ENCODE results near the gene POLE. TPM values are rescaled to one million over a fixed set of nuclear protein-coding genes. Genes with fewer than 3 reads are reported as not detected.

POLE gene
- total RNA-seq, 1 experiment from 2014 or later: 147 TPM

DNA sequence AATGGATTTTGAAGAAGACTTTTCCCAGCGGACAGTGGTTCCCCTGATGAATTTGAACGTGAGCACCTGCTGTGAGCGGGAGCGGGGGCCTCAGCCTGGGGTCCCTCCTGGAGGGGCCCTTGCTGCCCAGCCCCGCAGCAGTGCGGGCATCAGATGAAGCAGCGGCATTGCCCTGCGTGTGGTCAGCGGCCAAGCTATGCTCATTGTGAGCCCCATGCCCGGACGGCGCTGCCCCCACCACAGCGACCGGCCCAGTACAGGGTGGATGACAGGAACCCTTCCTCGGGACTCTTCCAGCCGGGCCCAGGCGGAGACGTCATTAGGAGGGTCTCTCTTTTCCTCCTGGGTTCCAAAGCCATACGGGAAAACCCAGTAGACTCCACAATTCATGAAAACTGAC is 80.2 kb downstream of the POLE start:
- peaks cover 7% of the 10 kb centered on the region for H3K9me3 ChIP-seq (ENCODE audit: control insufficient read depth, low read depth, low read length)
- no peak overlapping the region for H3K4me3 Mint-ChIP-seq
- H2AFZ ChIP-seq (ENCODE audit: low read length): no peak overlapping the region
- no peak overlapping the region for H3K14ac ChIP-seq (ENCODE audit: insufficient read depth, low read length)
- H3K27me3 ChIP-seq (ENCODE audit: insufficient read depth, low read length): peaks cover 12% of the 10 kb centered on the region
- no peak overlapping the region for H3K4ac ChIP-seq (ENCODE audit: low read depth, low read length)
- H3K4me1 Mint-ChIP-seq: peaks cover 9 to 11% of the 10 kb centered on the region in 2 experiments
- H3K23me2 ChIP-seq (ENCODE audit: insufficient read length, low read depth, low read length, poor library complexity, severe bottlenecking): no peaks in the 10 kb centered on the region
- no peak overlapping the region for H2BK5ac ChIP-seq (ENCODE audit: insufficient read length, low read length)
- H3K27ac Mint-ChIP-seq: no peak overlapping the region
- H4K20me1 ChIP-seq (ENCODE audit: control insufficient read depth, insufficient read depth, insufficient read length): no peaks in the 10 kb centered on the region
- no peak overlapping the region for H3K27ac ChIP-seq (ENCODE audit: insufficient read length, low read depth, low read length)
- H3K27me3 Mint-ChIP-seq (ENCODE audit: low read depth): peaks cover 95% of the 10 kb centered on the region
- no peak overlapping the region for H3K23ac ChIP-seq (ENCODE audit: insufficient read length, low read depth, low read length)
- no peak overlapping the region for H2BK20ac ChIP-seq (ENCODE audit: low read depth, low read length, poor library complexity, severe bottlenecking)
- H3K9ac ChIP-seq (ENCODE audit: extremely low read depth, insufficient read length, low read length): no peak overlapping the region
- no peaks in the 10 kb centered on the region for H3K79me2 ChIP-seq (ENCODE audit: insufficient read depth, low read length)
- H3K79me1 ChIP-seq (ENCODE audit: insufficient read depth, low read depth, low read length, poor library complexity, severe bottlenecking): no peaks in the 10 kb centered on the region
- no peak overlapping the region for H4K8ac ChIP-seq (replicated peaks; ENCODE audit: insufficient read length, low read depth, low read length)
- H3K56ac ChIP-seq (ENCODE audit: insufficient read length, low read depth, low read length): no peak overlapping the region
- H4K91ac ChIP-seq (ENCODE audit: insufficient read length, low read depth, low read length): no peak overlapping the region
- H2AK5ac ChIP-seq (ENCODE audit: insufficient read length, low read length): no peak overlapping the region
- H3K9me3 Mint-ChIP-seq: peaks cover 12 to 14% of the 10 kb centered on the region in 2 experiments
- H3K18ac ChIP-seq (ENCODE audit: insufficient read length, low read depth, low read length): no peak overlapping the region
- H2BK12ac ChIP-seq (ENCODE audit: insufficient read length, low read depth, low read length): no peak overlapping the region
- DNase-seq: no peak
- H3K36me3 Mint-ChIP-seq (ENCODE audit: insufficient read depth in 1 of 3, low read depth in 3 of 3): peaks cover 0 to 4% (median 3%) of the 10 kb centered on the region in 3 experiments; a peak in 3 of 7 replicates
- TF ChIP-seq, protein P1, sequence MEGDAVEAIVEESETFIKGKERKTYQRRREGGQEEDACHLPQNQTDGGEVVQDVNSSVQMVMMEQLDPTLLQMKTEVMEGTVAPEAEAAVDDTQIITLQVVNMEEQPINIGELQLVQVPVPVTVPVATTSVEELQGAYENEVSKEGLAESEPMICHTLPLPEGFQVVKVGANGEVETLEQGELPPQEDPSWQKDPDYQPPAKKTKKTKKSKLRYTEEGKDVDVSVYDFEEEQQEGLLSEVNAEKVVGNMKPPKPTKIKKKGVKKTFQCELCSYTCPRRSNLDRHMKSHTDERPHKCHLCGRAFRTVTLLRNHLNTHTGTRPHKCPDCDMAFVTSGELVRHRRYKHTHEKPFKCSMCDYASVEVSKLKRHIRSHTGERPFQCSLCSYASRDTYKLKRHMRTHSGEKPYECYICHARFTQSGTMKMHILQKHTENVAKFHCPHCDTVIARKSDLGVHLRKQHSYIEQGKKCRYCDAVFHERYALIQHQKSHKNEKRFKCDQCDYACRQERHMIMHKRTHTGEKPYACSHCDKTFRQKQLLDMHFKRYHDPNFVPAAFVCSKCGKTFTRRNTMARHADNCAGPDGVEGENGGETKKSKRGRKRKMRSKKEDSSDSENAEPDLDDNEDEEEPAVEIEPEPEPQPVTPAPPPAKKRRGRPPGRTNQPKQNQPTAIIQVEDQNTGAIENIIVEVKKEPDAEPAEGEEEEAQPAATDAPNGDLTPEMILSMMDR (conservative IDR thresholded peaks at IDR 0.05): no peak
- no peak overlapping the region for H2BK15ac ChIP-seq (ENCODE audit: low read depth, low read length)
- no CpG with 5 or more reads among the region's 19 CpGs for WGBS (ENCODE audit: extremely low coverage, insufficient read length, low lambda C conversion rate)
- no peak overlapping the region for H3T11ph ChIP-seq (ENCODE audit: low read length)
- no peak overlapping the region for H2BK120ac ChIP-seq (ENCODE audit: low read depth, low read length, poor library complexity, severe bottlenecking)
- no peaks in the 10 kb centered on the region for H3K4me1 ChIP-seq (ENCODE audit: insufficient read depth, low read length)
- no peak overlapping the region for H3K4me2 ChIP-seq (ENCODE audit: insufficient read depth, insufficient read length, low read length)
- no peak overlapping the region for H4K5ac ChIP-seq (ENCODE audit: insufficient read length, low read depth, low read length)

All from H9 (cell line).